HEK293 (cell line): ENCODE measurements around the gene LCNL1.

ENCODE experiments used
- AEBP2 ChIP-seq: fragments of 450-650 bp; formaldehyde crosslinking; IDR thresholded peaks from 2 replicates; pipeline ENCODE4 v1.5.1; 2016; ENCODE audit warnings: missing biosample characterization, missing genetic modification characterization, borderline replicate concordance
- FEZF1 ChIP-seq: fragments of 450-650 bp; formaldehyde crosslinking; IDR thresholded peaks from 2 replicates; pipeline ENCODE4 v1.5.1; 2016; ENCODE audit warnings: missing biosample characterization, missing genetic modification characterization
- HOXA7 ChIP-seq: sonication (generic); formaldehyde crosslinking; IDR thresholded peaks from 2 replicates; pipeline ENCODE4 v1.8.1; 2022; ENCODE audit warnings: missing genetic modification reagents, borderline replicate concordance
- IKZF3 ChIP-seq: fragments of 450-650 bp; IDR thresholded peaks from 2 replicates; pipeline ENCODE4 v1.5.0; 2018; ENCODE audit warnings: missing biosample characterization, mild to moderate bottlenecking, missing genetic modification characterization, moderate library complexity
- KLF1 ChIP-seq: fragments of 450-650 bp; formaldehyde crosslinking; IDR thresholded peaks from 2 replicates; pipeline ENCODE4 v1.5.1; 2016; ENCODE audit warnings: missing biosample characterization, missing genetic modification characterization
- KLF8 ChIP-seq: fragments of 450-650 bp; formaldehyde crosslinking; IDR thresholded peaks from 2 replicates; pipeline ENCODE4 v1.5.1; 2016; ENCODE audit warnings: missing biosample characterization, missing genetic modification characterization
- MYNN ChIP-seq: fragments of 450-650 bp; formaldehyde crosslinking; IDR thresholded peaks from 2 replicates; pipeline ENCODE4 v1.5.1; 2016; ENCODE audit warnings: missing biosample characterization, missing genetic modification characterization, borderline replicate concordance
- OSR2 ChIP-seq: fragments of 450-650 bp; formaldehyde crosslinking; IDR thresholded peaks from 2 replicates; pipeline ENCODE4 v1.5.1; 2016; ENCODE audit warnings: missing biosample characterization, missing genetic modification characterization
- PATZ1 ChIP-seq: fragments of 450-650 bp; formaldehyde crosslinking; IDR thresholded peaks from 2 replicates; pipeline ENCODE4 v1.5.1; 2016; ENCODE audit warnings: missing biosample characterization, missing genetic modification characterization
- SP2 ChIP-seq: fragments of 450-650 bp; formaldehyde crosslinking; IDR thresholded peaks from 2 replicates; pipeline ENCODE4 v1.5.1; 2016; ENCODE audit warnings: missing biosample characterization, missing genetic modification characterization
- ZBTB1 ChIP-seq: fragments of 450-650 bp; formaldehyde crosslinking; IDR thresholded peaks from 2 replicates; pipeline ENCODE4 v1.5.1; 2016; ENCODE audit warnings: missing biosample characterization, missing genetic modification characterization
- ZBTB20 ChIP-seq: fragments of 450-650 bp; formaldehyde crosslinking; IDR thresholded peaks from 2 replicates; pipeline ENCODE4 v1.5.1; 2016; ENCODE audit warnings: missing biosample characterization, missing genetic modification characterization
- ZBTB48 ChIP-seq: fragments of 450-650 bp; formaldehyde crosslinking; IDR thresholded peaks from 2 replicates; pipeline ENCODE4 v1.5.1; 2016; ENCODE audit warnings: missing biosample characterization, missing genetic modification characterization
- ZEB2 ChIP-seq: fragments of 450-650 bp; formaldehyde crosslinking; IDR thresholded peaks from 2 replicates; pipeline ENCODE4 v1.5.1; 2016; ENCODE audit warnings: missing biosample characterization, missing genetic modification characterization
- ZNF121 ChIP-seq: fragments of 450-650 bp; formaldehyde crosslinking; IDR thresholded peaks from 2 replicates; pipeline ENCODE4 v1.5.1; 2016; ENCODE audit warnings: missing biosample characterization, missing genetic modification characterization
- ZNF211 ChIP-seq: fragments of 450-650 bp; formaldehyde crosslinking; IDR thresholded peaks from 2 replicates; pipeline ENCODE4 v1.5.1; 2016; ENCODE audit warnings: low read depth, missing biosample characterization, missing genetic modification characterization
- ZNF274 ChIP-seq, 2 experiments: fragments of 200-500 bp in 1 of 2; fragments of 450-650 bp in 1 of 2; sonication (Bioruptor generic) in 1 of 2; formaldehyde crosslinking in 1 of 2; IDR thresholded peaks; 2 replicates each; pipeline versions ENCODE4 v1.5.1 to v1.6.1; 2014 to 2016; ENCODE audit warnings: borderline replicate concordance in 1 of 2, inconsistent platforms in 1 of 2, low read length in 1 of 2, missing biosample characterization in 1 of 2, missing genetic modification characterization in 1 of 2
- ZNF280D ChIP-seq: fragments of 450-650 bp; formaldehyde crosslinking; IDR thresholded peaks from 2 replicates; pipeline ENCODE4 v1.5.1; 2016; ENCODE audit warnings: missing biosample characterization, missing genetic modification characterization
- ZNF324 ChIP-seq: fragments of 450-650 bp; formaldehyde crosslinking; IDR thresholded peaks from 2 replicates; pipeline ENCODE4 v1.5.1; 2016; ENCODE audit warnings: missing biosample characterization, missing genetic modification characterization
- ZNF335 ChIP-seq: fragments of 450-650 bp; formaldehyde crosslinking; conservative IDR thresholded peaks from 2 replicates; pipeline ENCODE4 v1.5.1; 2016; ENCODE audit warnings: missing biosample characterization, missing genetic modification characterization
- ZNF449 ChIP-seq: fragments of 450-650 bp; formaldehyde crosslinking; IDR thresholded peaks from 2 replicates; pipeline ENCODE4 v1.5.1; 2017; ENCODE audit warnings: missing biosample characterization, mild to moderate bottlenecking, missing genetic modification characterization, moderate library complexity
- ZNF473 ChIP-seq: fragments of 450-650 bp; formaldehyde crosslinking; IDR thresholded peaks from 2 replicates; pipeline ENCODE4 v1.5.1; 2017; ENCODE audit warnings: missing biosample characterization, missing genetic modification characterization
- ZNF514 ChIP-seq: fragments of 450-650 bp; formaldehyde crosslinking; IDR thresholded peaks from 2 replicates; pipeline ENCODE4 v1.5.1; 2016; ENCODE audit warnings: missing biosample characterization, missing genetic modification characterization
- ZNF529 ChIP-seq: fragments of 450-650 bp; formaldehyde crosslinking; IDR thresholded peaks from 2 replicates; pipeline ENCODE4 v1.5.1; 2017; ENCODE audit warnings: missing genetic modification characterization, missing biosample characterization; ENCODE audit not compliant: insufficient replicate concordance
- ZNF558 ChIP-seq: fragments of 450-650 bp; formaldehyde crosslinking; IDR thresholded peaks from 2 replicates; pipeline ENCODE4 v1.5.1; 2016; ENCODE audit warnings: missing biosample characterization, missing genetic modification characterization
- ZNF560 ChIP-seq: fragments of 450-650 bp; formaldehyde crosslinking; IDR thresholded peaks from 2 replicates; pipeline ENCODE4 v1.5.1; 2017; ENCODE audit warnings: missing biosample characterization, missing genetic modification characterization, borderline replicate concordance
- ZNF658 ChIP-seq: fragments of 450-650 bp; formaldehyde crosslinking; IDR thresholded peaks from 2 replicates; pipeline ENCODE4; 2016; ENCODE audit warnings: missing biosample characterization, missing genetic modification characterization
- ZNF692 ChIP-seq: fragments of 450-650 bp; formaldehyde crosslinking; IDR thresholded peaks from 2 replicates; pipeline ENCODE4 v1.5.1; 2016; ENCODE audit warnings: missing biosample characterization, missing genetic modification characterization
- ZNF707 ChIP-seq: fragments of 450-650 bp; formaldehyde crosslinking; IDR thresholded peaks from 2 replicates; pipeline ENCODE4 v1.5.1; 2016; ENCODE audit warnings: missing biosample characterization, missing genetic modification characterization
- ZNF791 ChIP-seq: fragments of 450-650 bp; formaldehyde crosslinking; IDR thresholded peaks from 2 replicates; pipeline ENCODE4 v1.5.1; 2016; ENCODE audit warnings: missing biosample characterization, missing genetic modification characterization

Gene LCNL1

GRCh38 chr9:136996361-136997292, 13.8 kb downstream of the LCNL1 start, which contains the start of gene CLIC3 (continued):
- peak; percentile 73 for TF ChIP-seq PATZ1 (tag by site-specific recombination)
- 0 out of 2 replicates have a peak, but pooled peaks have one; percentile 15 for TF ChIP-seq ZBTB20 (tag by site-specific recombination)
- no peak for TF ChIP-seq ZBTB1
- no peak for TF ChIP-seq ZNF121
- no peak for TF ChIP-seq ZNF529 (tag by site-specific recombination)
- no peak for TF ChIP-seq HOXA7
- no peak for TF ChIP-seq ZNF558 (tag by site-specific recombination)
- peak; percentile 65 for TF ChIP-seq SP2 (tag by site-specific recombination)
- no peak for TF ChIP-seq ZNF274 (IDR thresholded peaks at IDR 0.05; ENCODE audit: low read length)
- no peak for TF ChIP-seq ZNF274 (tag by site-specific recombination; IDR thresholded peaks at IDR 0.05; ENCODE audit: borderline replicate concordance)
- TF ChIP-seq IKZF3 (tag by site-specific recombination), result no peak
- TF ChIP-seq ZBTB48 (tag by site-specific recombination), result peak; percentile 9; the same call in 1 of the 2 replicates
- no peak for TF ChIP-seq MYNN (tag by site-specific recombination)
- no peak for TF ChIP-seq AEBP2 (tag by site-specific recombination)
- TF ChIP-seq ZNF473 (tag by site-specific recombination), result no peak
- TF ChIP-seq ZNF658 (tag by site-specific recombination), result no peak
- no peak for TF ChIP-seq ZNF280D (tag by site-specific recombination)
- TF ChIP-seq ZNF560 (tag by site-specific recombination), result no peak
- TF ChIP-seq OSR2 (tag by site-specific recombination), result no peak
- no peak for TF ChIP-seq ZNF692
- TF ChIP-seq ZNF449 (tag by site-specific recombination), result no peak; the same call in 1 of the 2 replicates
- TF ChIP-seq FEZF1 (tag by site-specific recombination), result no peak
- TF ChIP-seq ZEB2 (tag by site-specific recombination), result no peak
- no peak for TF ChIP-seq ZNF791 (tag by site-specific recombination)
- no peak for TF ChIP-seq ZNF514
- peak; percentile 95 for TF ChIP-seq KLF1 (tag by site-specific recombination)
- no peak for TF ChIP-seq ZNF335
- peak; percentile 25; the same call in 1 of the 2 replicates for TF ChIP-seq KLF8 (tag by site-specific recombination)
- no peak for TF ChIP-seq ZNF324 (tag by site-specific recombination)
- TF ChIP-seq ZNF211 (tag by site-specific recombination), result no peak
- no peak for TF ChIP-seq ZNF707 (tag by site-specific recombination)
